Left lung (tissue), 14 donors: ENCODE data around the gene ACTN4. TPM values are rescaled to one million over a fixed set of nuclear protein-coding genes. Genes with fewer than 3 reads are reported as not detected.
"Not testable (repeated sequence)": the region's sequence is repeated elsewhere in the genome, so short reads cannot be mapped to it uniquely, and the experiment has no call there.

ENCODE experiments used
- ATAC-seq: fragments of 200-7000 bp; cut with Tn5 transposase; one replicate; pipeline ENCODE4 v1.9.1; 2020; ENCODE audit warnings: moderate library complexity
- DNase-seq, 4 donors: peaks; one replicate each; pipeline ENCODE4 v3.0.0-alpha.2; 2013 to 2020
- H3K27ac ChIP-seq, 2 donors: fragments of 200-600 bp; sonication (generic) in 1 of 2; one replicate each; pipeline versions ENCODE4 v1.5.0 to v1.8.0; 2020 to 2021
- H3K27me3 ChIP-seq, 2 donors: fragments of 200-600 bp; sonication (generic) in 1 of 2; one replicate each; pipeline versions ENCODE4 v1.5.0 to v1.8.0; 2020 to 2021
- H3K36me3 ChIP-seq, 2 donors: fragments of 200-600 bp; sonication (generic) in 1 of 2; one replicate each; pipeline versions ENCODE4 v1.5.0 to v1.8.0; 2020 to 2021
- H3K4me1 ChIP-seq, 2 donors: fragments of 200-600 bp; one replicate each; pipeline ENCODE4 v1.8.0; 2021
- H3K4me3 ChIP-seq, 2 donors: fragments of 200-600 bp; sonication (generic) in 1 of 2; one replicate each; pipeline versions ENCODE4 v1.5.0 to v1.8.0; 2020 to 2021; ENCODE audit warnings: mild to moderate bottlenecking in 1 of 2
- H3K9me3 ChIP-seq, 2 donors: fragments of 200-600 bp; sonication (generic) in 1 of 2; one replicate each; pipeline versions ENCODE4 v1.5.0 to v1.8.0; 2020 to 2021
- intact Hi-C, 2 donors: fragments of 100-400 bp; cut with DNase I; formaldehyde crosslinking; loops; one replicate each; pipeline versions ENCODE4 v1.11.2 to v1.14.2; 2022
- long read RNA-seq, 12 donors: library from polyadenylated mRNA in 2 of 12; unstranded in 2 of 12; transcript quantifications; one replicate each; pipeline ENCODE4 v2.0.0 and lab custom pipeline, GENCODE V29; 2019 to 2026
- polyA plus RNA-seq, 6 donors: library from polyadenylated mRNA; unstranded; fragments of 120-200 nt; gene quantifications; one replicate each; pipeline ENCODE4 v1.2.1, GENCODE V29; 2013; ENCODE audit not compliant: insufficient read length in 6 of 6
- total RNA-seq, 2 donors: library from RNA; stranded (reverse); fragmentation: NEBNext Ultra II Directional; extraction: Animal tissue kit (Norgen Biotek cat#: 25700); gene quantifications; one replicate each; pipeline ENCODE4 v1.2.1, GENCODE V29; 2021
- TF ChIP-seq, protein P1 (sequence below), 2 donors: fragments of 200-600 bp; sonication (generic) in 1 of 2; IDR thresholded peaks; one replicate each; pipeline versions ENCODE4 v1.5.0 to v1.8.0; 2021; ENCODE audit warnings: antibody characterized with exemption in 2 of 2
- donor health status: DM: no; HTN: yes; CAD: no.
- donor health status: DM: no; HTN: no; CAD: no.

Gene ACTN4
- total RNA-seq (100 to 1,000 TPM; 576 to 647 TPM), polyA plus RNA-seq (100 to 1,000 TPM; 373 to 467 (median 397) TPM)
- long read RNA-seq, donor 1, full-length matches to known transcripts: 35 of 103 reads
- long read RNA-seq, donor 1, partial matches to known transcripts: 68 of 103 reads
- long read RNA-seq, donor 1, other reads (novel, unspliced or antisense): 0 of 103 reads
- long read RNA-seq, donor 2, full-length matches to known transcripts: 21 of 73 reads
- long read RNA-seq, donor 2, partial matches to known transcripts: 52 of 73 reads
- long read RNA-seq, donor 2, other reads (novel, unspliced or antisense): 0 of 73 reads
- long read RNA-seq, donor 3, full-length matches to known transcripts: 23 of 135 reads
- long read RNA-seq, donor 3, partial matches to known transcripts: 112 of 135 reads
- long read RNA-seq, donor 3, other reads (novel, unspliced or antisense): 0 of 135 reads
- long read RNA-seq, donor 4, full-length matches to known transcripts: 1 of 20 reads
- long read RNA-seq, donor 4, partial matches to known transcripts: 3 of 20 reads
- long read RNA-seq, donor 4, other reads (novel, unspliced or antisense): 16 of 20 reads
- long read RNA-seq, donor 5, full-length matches to known transcripts: 14 of 233 reads
- long read RNA-seq, donor 5, partial matches to known transcripts: 219 of 233 reads
- long read RNA-seq, donor 5, other reads (novel, unspliced or antisense): 0 of 233 reads
- long read RNA-seq, donor 6, full-length matches to known transcripts: 24 of 31 reads
- long read RNA-seq, donor 6, partial matches to known transcripts: 7 of 31 reads
- long read RNA-seq, donor 6, other reads (novel, unspliced or antisense): 0 of 31 reads
- long read RNA-seq, donor 7, full-length matches to known transcripts: 14 of 28 reads
- long read RNA-seq, donor 7, partial matches to known transcripts: 14 of 28 reads
- long read RNA-seq, donor 7, other reads (novel, unspliced or antisense): 0 of 28 reads
- long read RNA-seq, donor 8, full-length matches to known transcripts: 50 of 126 reads
- long read RNA-seq, donor 8, partial matches to known transcripts: 76 of 126 reads
- long read RNA-seq, donor 8, other reads (novel, unspliced or antisense): 0 of 126 reads
- long read RNA-seq, donor 9, full-length matches to known transcripts: 1 of 1 reads
- long read RNA-seq, donor 9, partial matches to known transcripts: 0 of 1 reads
- long read RNA-seq, donor 9, other reads (novel, unspliced or antisense): 0 of 1 reads
- long read RNA-seq, donor 10, partial matches to known transcripts: 0 of 8 reads
- long read RNA-seq, donor 10, other reads (novel, unspliced or antisense): 8 of 8 reads
- long read RNA-seq, donor 11: 0 reads
- long read RNA-seq, donor 12, full-length matches to known transcripts: 23 of 207 reads
- long read RNA-seq, donor 12, partial matches to known transcripts: 184 of 207 reads
- long read RNA-seq, donor 12, other reads (novel, unspliced or antisense): 0 of 207 reads

DNA sequence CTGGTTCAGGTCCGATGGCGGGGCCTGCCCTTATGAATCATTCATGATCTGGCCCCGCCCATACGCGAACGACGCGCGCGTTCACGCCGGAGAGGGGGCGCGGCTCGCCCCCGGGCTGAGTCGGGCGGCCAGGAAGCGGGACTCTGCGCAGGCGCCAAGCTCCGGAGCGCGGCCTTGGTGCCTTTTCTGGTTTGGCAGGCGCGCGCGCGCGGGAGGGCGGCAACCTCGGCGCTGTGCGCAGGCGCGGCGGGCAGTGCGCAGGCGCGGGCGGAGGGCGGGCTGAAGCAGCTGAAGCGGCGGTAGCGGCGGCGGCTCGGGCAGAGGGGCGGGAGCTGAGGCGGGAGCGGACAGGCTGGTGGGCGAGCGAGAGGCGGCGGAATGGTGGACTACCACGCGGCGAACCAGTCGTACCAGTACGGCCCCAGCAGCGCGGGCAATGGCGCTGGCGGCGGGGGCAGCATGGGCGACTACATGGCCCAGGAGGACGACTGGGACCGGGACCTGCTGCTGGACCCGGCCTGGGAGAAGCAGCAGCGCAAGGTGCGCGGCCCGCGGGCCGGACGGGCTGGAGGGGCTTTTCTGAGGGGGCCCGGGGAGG is at the start of gene ACTN4:
Gene ACTN4, plus strand, starts transcription at position 282 of the 598 bp plus-strand sequence. Its CDS starts 97 bp downstream, at position 379.
- Histone ChIP-seq H3K27me3 (no peaks in the 10 kb centered on the region), H3K4me1 (peaks cover 30 to 40% of the 10 kb centered on the region in 2 donors), H3K36me3 (no peaks in the 10 kb centered on the region), H3K4me3 (peak within 1 kb of the TSS; percentile 57 to 88), H3K9me3 (no peaks in the 10 kb centered on the region), H3K27ac (peak within 1 kb of the TSS; percentile 86 to 87)
- intact Hi-C loops: loop anchor here in 1 of 2 donors (10.0 kb wide), 1 partner anchor 57 kb away; no protein-coding TSS in a partner anchor
- DNase-seq (peak; percentile 97 to 100 (median 99)), ATAC-seq (peak; percentile 82)
- TF ChIP-seq, protein P1, sequence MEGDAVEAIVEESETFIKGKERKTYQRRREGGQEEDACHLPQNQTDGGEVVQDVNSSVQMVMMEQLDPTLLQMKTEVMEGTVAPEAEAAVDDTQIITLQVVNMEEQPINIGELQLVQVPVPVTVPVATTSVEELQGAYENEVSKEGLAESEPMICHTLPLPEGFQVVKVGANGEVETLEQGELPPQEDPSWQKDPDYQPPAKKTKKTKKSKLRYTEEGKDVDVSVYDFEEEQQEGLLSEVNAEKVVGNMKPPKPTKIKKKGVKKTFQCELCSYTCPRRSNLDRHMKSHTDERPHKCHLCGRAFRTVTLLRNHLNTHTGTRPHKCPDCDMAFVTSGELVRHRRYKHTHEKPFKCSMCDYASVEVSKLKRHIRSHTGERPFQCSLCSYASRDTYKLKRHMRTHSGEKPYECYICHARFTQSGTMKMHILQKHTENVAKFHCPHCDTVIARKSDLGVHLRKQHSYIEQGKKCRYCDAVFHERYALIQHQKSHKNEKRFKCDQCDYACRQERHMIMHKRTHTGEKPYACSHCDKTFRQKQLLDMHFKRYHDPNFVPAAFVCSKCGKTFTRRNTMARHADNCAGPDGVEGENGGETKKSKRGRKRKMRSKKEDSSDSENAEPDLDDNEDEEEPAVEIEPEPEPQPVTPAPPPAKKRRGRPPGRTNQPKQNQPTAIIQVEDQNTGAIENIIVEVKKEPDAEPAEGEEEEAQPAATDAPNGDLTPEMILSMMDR (IDR thresholded peaks at IDR 0.05): no peak

DNA sequence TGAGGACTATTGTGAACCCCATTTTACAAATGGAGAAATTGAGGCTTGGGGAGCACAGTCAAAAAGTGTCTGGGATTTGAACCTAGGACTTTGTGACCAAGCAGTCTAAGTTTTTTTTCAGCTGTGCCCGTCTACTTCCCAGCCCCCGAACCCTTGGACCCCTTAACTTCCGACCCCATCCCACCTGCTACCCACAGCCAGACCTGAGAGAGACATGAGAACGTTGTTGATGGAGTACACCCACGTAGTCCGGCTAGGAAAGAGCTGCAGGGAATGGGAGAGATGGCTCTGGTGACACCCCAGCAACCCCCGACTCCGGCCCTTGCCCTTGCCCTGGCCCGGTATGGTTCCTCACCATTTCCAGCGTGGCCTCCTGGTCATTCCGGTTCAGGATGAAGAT is 47.7 kb upstream of the ACTN4 start:
- Histone ChIP-seq H3K4me3 (no peak overlapping the region), H3K4me1 (peaks cover 0 to 4% of the 10 kb centered on the region in 2 donors), H3K9me3 (no peaks in the 10 kb centered on the region), H3K36me3 (no peaks in the 10 kb centered on the region), H3K27ac (no peak overlapping the region), H3K27me3 (no peaks in the 10 kb centered on the region)
- ATAC-seq (no peak), DNase-seq (no peak)
- TF ChIP-seq, protein P1 (IDR thresholded peaks at IDR 0.05): no peak
- intact Hi-C loops: no loop called here

DNA sequence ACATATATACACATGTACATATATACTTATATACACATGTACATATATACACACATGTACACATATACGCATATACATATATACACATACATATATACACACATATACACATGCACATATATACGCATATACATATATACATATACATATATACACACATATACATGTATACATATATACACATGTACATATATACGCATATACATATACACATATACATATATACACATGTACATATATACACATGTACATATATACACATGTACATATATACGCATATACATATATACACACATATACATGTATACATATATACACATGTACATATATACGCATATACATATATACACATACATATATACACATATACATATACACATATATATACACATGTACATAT is 44.6 kb upstream of the ACTN4 start:
- ATAC-seq, H3K27me3 ChIP-seq, H3K27ac ChIP-seq, H3K4me3 ChIP-seq, H3K36me3 ChIP-seq, H3K4me1 ChIP-seq, DNase-seq, intact Hi-C loops, H3K9me3 ChIP-seq: not testable (repeated sequence)

DNA sequence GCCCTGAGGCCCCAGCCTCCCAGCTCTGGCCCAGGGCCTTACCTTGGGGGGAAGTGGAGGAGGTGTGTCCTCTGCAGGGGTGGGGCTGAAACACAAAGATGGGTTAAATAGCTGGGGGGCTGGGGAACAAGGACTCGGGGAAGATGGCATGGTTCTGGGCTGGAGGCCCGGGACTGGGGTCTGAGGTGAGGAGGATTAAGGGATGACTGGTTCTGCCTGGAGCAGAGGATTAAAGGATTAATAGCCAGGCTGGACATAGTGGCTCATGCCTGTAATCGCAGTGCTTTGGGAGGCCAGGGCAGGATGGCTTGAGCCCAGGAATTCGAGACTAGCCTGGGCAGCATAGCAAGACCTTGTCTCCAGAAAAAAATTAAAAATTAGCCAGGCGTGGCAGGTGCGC is 41.3 kb upstream of the ACTN4 start:
- TF ChIP-seq, protein P1 (IDR thresholded peaks at IDR 0.05): no peak
- Histone ChIP-seq H3K9me3 (no peaks in the 10 kb centered on the region), H3K4me1 (no peaks in the 10 kb centered on the region), H3K4me3 (no peak overlapping the region), H3K27me3 (no peaks in the 10 kb centered on the region), H3K27ac (no peak overlapping the region), H3K36me3 (no peaks in the 10 kb centered on the region)
- ATAC-seq: no peak
- intact Hi-C loops: no loop called here
- no peak for DNase-seq
